GM11168 (cell line): Measurements from ENCODE around the gene SEC24D.
"Not testable (repeated sequence)": the region's sequence is repeated elsewhere in the genome, so short reads cannot be mapped to it uniquely, and the experiment has no call there.

ENCODE experiments used
- in situ Hi-C: fragments of 300-500 bp; cut with MboI; formaldehyde crosslinking; loops from one replicate; pipeline ENCODE4 v1.12.0; 2022; ENCODE audit warnings: low sequenced_read_pairs; ENCODE audit not compliant: unreplicated experiment

Gene SEC24D

DNA sequence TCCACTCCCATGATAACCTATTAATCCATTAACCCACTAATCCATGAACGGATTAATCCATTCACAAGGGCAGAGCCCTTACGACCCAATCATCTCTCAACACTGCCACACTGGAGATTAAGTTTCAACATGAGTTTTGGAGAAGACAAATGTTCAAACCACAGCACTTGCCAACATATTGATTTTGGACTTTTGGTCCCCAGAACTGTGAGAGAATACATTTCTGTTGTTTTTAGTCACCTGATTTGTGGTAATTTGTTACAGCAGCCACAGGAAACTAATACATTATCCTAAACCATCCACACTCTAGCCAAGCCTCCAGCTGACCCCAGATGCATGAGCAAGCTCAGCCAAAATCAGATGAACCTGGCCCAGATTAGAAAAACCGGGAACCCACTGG is 22.4 kb downstream of the SEC24D start:
- in situ Hi-C loops = no loop called here

DNA sequence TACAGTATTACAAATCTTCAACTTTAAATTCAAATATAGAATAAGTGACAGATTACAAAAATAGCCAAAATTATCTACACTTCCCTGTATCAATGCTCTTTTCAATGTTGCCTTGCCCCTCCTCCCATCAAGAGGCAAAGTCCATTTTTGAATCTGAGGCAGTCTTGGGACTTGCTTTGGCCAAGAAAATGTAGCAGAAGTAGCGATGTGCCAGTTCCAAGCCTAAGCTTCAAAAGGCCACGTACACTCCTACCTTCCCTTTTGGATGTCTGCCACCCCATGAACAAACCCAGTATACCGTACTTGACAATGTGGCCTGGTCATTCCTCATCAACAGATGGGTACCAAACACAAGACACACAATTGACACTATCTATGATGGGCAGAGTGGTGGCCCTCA is 24.1 kb downstream of the SEC24D start:
- in situ Hi-C loops = no loop called here

- in situ Hi-C loops = no loop called here
Observed at GRCh38 chr4:118810991-118811764, 24.7 kb downstream of the SEC24D start.

DNA sequence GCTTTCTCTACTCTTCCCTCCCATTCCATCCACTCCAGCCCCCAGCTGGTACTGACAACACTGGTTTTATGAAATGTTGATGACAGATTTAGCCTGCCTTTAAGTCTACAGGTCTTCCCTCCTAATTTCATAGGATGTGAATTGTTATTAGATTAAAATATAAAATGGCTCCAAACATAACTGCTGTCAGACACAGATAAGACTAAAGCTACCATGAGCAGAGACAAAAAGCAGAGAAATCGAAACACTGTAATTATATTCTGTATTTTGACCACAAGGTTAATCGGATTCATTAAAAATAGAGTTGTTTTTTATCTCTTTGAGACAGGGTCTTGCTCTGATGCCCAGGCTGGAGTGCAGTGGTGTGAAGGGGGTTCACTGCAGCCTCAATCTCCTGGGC is 28.3 kb downstream of the SEC24D start:
- in situ Hi-C loops = no loop called here

DNA sequence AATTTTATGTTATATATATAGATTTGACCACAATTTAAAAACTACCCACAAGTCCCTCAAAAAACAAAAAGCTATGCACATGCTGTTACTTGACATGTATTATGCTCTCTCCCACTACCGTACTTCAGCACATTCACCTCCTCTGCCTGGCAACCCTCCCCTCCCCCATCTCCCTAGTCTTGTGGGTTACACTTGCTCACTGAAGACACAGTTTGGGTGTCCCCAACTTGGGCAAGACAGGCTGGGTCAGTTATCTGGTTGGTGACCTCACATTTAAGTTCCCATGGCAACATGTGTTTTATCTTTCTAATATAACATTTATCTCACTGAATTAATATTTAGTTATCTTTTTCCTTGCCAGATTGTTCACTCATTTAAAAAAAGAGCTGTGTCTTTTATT is 32.7 kb downstream of the SEC24D start:
- in situ Hi-C loops = no loop called here

GRCh38 chr4:118801895-118802575 is 33.9 kb downstream of the SEC24D start:
- in situ Hi-C loops = no loop called here

DNA sequence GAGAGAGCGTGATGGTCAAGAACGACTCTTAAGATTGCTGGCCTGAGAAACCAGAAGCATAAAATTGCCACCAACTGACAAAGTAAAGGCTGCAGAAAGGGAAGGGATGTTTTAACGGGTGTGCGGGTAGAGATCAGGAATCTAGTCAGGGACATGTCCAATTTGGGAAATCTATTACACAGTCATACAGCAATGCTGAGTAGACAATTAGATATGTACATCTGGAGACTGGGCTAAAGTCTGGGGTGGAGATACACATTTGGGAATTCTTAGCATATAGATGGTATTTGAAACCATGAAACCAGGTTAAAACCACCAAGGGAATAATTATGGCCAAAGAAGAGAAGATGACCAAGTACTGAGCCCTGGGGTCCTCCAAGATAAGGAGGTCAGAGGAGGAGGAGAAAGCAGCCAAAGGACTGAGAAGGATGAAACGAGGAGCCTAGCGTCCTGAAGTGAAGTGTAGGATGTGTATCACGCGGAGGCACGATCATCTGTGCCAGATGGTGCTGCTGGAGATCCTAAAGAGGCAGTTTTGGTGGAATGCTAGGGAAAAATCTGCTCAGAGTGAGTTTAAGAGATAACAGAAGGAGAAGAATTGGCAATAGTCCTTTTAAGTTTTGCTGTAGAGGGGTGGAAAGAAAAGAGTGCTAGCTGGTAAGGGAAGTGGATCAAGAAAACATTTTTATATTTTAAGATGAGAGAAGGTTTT is 36.5 kb downstream of the SEC24D start:
- in situ Hi-C loops = no loop called here

DNA sequence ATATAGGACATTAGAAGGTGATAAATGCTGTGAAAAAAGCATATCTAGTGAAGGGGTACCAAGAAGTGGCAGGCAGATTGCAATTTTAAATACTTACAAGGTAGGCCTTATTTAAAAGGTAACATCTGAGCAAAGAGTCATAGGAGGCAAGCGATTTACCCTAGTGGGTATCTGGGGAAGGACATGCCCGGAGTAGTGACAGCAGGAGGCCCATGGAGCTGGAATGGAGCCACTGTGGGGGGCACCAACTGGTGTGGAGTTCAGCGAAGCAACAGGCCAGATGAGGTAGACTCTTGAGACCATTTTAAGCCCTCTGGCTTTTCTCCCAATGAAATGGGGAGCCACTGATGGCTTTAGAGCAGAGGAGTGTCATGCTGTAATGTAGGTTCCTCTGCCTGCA is 37.3 kb downstream of the SEC24D start:
- in situ Hi-C loops = no loop called here

DNA sequence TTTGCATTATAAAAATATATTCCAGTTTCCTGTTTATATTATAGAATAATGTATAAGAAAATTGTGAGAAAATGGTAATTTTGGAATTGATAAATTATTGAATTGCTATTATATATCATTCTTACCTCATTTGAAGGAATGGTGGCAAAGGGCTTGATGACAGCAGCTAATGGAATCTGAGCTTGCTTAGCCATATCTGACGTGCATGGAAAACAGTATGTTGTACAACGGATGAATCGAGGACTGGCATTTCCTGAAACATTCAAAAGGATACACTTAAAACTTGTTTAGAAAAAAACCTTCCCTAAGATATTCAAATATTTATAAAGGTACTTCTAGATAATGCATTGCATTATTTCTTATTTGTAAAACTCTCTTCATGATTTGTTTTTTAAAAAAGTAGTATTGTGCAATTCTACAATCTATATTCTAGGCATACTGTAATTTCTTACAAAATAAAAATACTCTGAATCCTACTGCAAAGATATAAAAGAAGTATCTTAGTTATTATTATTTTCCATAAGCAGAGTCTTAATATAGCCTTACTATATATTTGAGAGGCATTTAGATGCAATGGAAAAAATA is 38.3 kb downstream of the SEC24D start:
- in situ Hi-C loops = no loop called here

DNA sequence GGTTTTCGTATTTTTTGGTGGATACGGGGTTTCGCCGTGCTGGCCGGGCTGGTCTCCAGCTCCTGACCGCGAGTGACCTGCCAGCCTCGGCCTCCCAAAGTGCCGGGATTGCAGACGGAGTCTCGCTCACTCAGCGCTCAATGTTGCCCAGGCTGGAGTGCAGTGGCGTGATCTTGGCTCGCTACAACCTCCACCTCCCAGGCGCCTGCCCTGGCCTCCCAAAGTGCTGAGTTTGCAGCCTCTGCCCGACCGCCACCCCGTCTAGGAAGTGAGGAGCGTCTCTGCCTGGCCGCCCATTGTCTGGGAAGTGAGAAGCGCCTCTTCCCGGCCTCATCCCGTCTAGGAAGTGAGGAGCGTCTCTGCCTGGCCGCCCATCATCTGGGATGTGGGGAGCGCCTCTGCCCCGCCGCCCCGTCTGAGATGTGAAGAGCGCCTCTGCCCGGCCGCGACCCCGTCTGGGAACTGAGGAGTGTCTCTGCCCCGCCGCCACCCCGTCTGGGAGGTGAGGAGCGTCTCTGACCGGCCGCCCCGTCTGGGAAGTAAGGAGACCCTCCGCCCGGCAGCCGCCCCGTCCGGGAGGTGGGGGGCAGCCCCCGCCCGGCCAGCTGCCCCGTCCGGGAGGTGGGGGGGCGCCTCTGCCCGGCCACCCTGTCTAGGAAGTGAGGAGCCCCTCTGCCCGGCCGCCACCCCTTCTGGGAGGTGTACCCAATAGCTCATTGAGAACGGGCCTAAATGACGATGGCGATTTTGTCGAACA is 44.1 kb downstream of the SEC24D start:
- in situ Hi-C loops = not testable (repeated sequence)

DNA sequence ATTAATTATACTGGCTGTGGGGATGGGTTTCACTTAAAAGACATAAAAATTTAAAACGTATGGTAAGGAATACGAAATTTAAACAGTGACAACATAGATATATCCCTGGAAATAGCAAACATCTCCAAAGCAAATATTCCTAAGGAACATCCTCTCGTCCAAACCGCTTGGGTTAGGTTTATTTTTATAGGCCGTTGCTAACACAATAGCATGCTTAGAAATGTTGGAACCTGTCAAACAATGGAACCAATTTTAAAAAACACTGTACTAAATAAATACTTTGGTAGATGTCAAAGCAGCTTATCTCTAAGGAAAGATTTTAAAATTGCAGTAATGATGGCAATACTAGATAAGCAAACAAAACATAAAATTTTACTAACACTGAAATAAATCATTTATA is 45.4 kb downstream of the SEC24D start:
- in situ Hi-C loops = no loop called here

- in situ Hi-C loops = no loop called here
Observed at GRCh38 chr4:118788911-118789310, 47.0 kb downstream of the SEC24D start.

- in situ Hi-C loops = no loop called here
Observed at GRCh38 chr4:118787844-118788380, 48.0 kb downstream of the SEC24D start.

DNA sequence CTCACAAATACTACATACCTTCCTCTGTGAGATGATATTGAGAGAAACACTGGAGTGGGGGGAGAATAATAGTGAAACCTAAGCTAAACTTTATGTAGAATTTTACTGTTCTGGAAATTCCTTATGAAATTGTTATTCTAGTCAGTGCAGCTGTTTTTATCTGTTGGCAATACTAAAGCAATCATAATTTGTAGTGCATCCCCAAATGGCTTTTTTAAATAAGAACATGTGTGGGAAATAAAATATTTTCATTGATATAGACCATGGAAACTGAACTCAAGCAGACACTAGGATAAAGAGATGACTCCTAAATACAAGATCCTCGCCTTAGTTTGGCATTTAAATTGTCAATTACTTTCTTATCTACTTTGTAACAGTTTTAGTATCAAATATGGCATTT is 51.1 kb downstream of the SEC24D start:
- in situ Hi-C loops = no loop called here

DNA sequence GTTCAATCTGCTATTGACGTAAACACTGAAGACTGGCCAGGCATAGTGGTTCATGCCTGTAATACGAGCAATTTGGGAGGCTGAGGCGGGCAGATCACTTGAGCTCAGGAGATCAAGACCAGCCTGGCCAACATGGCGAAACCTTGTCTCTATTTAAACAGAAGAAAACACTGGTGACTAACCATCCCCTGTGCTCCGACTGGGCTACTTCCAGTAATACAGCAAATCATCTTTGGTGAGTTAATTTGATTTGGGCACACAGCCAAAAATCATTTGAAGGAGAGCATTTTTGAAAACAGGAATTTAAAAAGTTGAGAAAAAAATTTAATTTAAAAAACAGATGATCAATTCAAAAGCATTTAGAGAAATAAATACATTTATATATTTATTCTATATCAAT is 52.0 kb downstream of the SEC24D start:
- in situ Hi-C loops = no loop called here

DNA sequence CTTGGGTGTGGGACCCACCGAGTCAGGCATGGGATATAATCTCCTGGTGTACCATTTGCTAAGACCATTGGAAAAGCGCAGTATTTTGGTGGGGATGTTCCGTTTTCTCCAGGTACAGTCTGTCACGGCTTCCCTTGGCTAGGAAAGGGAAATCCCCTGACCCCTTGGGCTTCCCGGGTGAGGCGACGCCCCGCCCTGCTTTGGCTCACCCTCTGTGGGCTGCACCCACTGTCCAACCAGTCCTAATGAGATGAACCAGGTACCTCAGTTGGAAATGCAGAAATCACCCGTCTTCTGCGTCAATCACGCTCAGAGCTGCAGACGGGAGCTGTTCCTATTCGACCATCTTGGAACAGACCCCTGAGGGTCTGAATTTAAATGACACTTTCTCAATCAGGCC is 53.0 kb downstream of the SEC24D start:
- in situ Hi-C loops = not testable (repeated sequence)

- in situ Hi-C loops = not testable (repeated sequence)
Observed at GRCh38 chr4:118777649-118778048, 58.3 kb downstream of the SEC24D start.

- in situ Hi-C loops = not testable (repeated sequence)
Observed at GRCh38 chr4:118776955-118777640, 58.8 kb downstream of the SEC24D start.

- in situ Hi-C loops = no loop called here
Observed at GRCh38 chr4:118776157-118776954, 59.6 kb downstream of the SEC24D start.
